HG02763 (cell line): ENCODE results near the gene FBP2.

Experiments
- ATAC-seq: cut with Tn5 transposase; IDR thresholded peaks from one replicate; pipeline ENCODE4 v1.9.1; 2021; ENCODE audit warnings: mild to moderate bottlenecking, moderate library complexity; ENCODE audit not compliant: unreplicated experiment

The FBP2 gene

GRCh38 chr9:94593459-94594345 is at the start of gene FBP2:
Gene FBP2 (minus strand): TSS chr9:94593824. CDS start chr9:94593726, 98 bp downstream.
- no peak for ATAC-seq

- ATAC-seq: no peak
Observed at GRCh38 chr9:94643176-94643575, 49.6 kb upstream of the FBP2 start.

GRCh38 chr9:94642501-94642900 is 48.9 kb upstream of the FBP2 start:
- ATAC-seq: no peak

GRCh38 chr9:94639999-94640376 is 46.4 kb upstream of the FBP2 start:
- ATAC-seq: no peak

GRCh38 chr9:94639061-94639998 is 45.7 kb upstream of the FBP2 start, which contains the start of gene FBP1:
Gene FBP1 (minus strand): TSS chr9:94639518. CDS start chr9:94639310, 208 bp downstream.
- ATAC-seq: no peak

GRCh38 chr9:94638335-94639060 is 44.9 kb upstream of the FBP2 start:
- no peak for ATAC-seq

GRCh38 chr9:94632737-94633136 is 39.1 kb upstream of the FBP2 start:
- no peak for ATAC-seq

- no peak for ATAC-seq
Observed at GRCh38 chr9:94631599-94631998, 38.0 kb upstream of the FBP2 start.

GRCh38 chr9:94630833-94631232 is 37.2 kb upstream of the FBP2 start:
- ATAC-seq: no peak

- ATAC-seq: no peak
Observed at GRCh38 chr9:94630281-94630680, 36.7 kb upstream of the FBP2 start.

- ATAC-seq: no peak
Observed at GRCh38 chr9:94627287-94627686, 33.7 kb upstream of the FBP2 start.

GRCh38 chr9:94625835-94626234 is 32.2 kb upstream of the FBP2 start:
- ATAC-seq: no peak

GRCh38 chr9:94624629-94625028 is 31.0 kb upstream of the FBP2 start:
- ATAC-seq: no peak

- ATAC-seq: no peak
Observed at GRCh38 chr9:94623253-94623652, 29.6 kb upstream of the FBP2 start.

- no peak for ATAC-seq
Observed at GRCh38 chr9:94622087-94622800, 28.6 kb upstream of the FBP2 start.

- ATAC-seq: no peak
Observed at GRCh38 chr9:94619026-94619425, 25.4 kb upstream of the FBP2 start.

GRCh38 chr9:94613003-94613402 is 19.4 kb upstream of the FBP2 start:
- no peak for ATAC-seq

GRCh38 chr9:94612071-94612470 is 18.4 kb upstream of the FBP2 start:
- ATAC-seq: no peak

- ATAC-seq: no peak
Observed at GRCh38 chr9:94611638-94612068, 18.0 kb upstream of the FBP2 start.

GRCh38 chr9:94610181-94610606 is 16.6 kb upstream of the FBP2 start:
- no peak for ATAC-seq
